Uterus (tissue), 2 donors: Measurements from ENCODE around the gene DYNC1LI1.

Source experiments
- POLR2A ChIP-seq, 2 donors: fragments of 450-650 bp; IDR thresholded peaks; one replicate each; pipeline ENCODE4 v1.6.1; 2016; ENCODE audit warnings: antibody characterized with exemption in 2 of 2, mild to moderate bottlenecking in 1 of 2, moderate library complexity in 1 of 2
- TF ChIP-seq, protein P1 (sequence below), 4 experiments: fragments of 200-600 bp in 2 of 4; fragments of 450-650 bp in 2 of 4; sonication (generic) in 2 of 4; IDR thresholded peaks; one replicate each; pipeline ENCODE4 v1.5.1; 2016 to 2019; ENCODE audit warnings: antibody characterized with exemption in 4 of 4, mild to moderate bottlenecking in 2 of 4, moderate library complexity in 1 of 4

DNA sequence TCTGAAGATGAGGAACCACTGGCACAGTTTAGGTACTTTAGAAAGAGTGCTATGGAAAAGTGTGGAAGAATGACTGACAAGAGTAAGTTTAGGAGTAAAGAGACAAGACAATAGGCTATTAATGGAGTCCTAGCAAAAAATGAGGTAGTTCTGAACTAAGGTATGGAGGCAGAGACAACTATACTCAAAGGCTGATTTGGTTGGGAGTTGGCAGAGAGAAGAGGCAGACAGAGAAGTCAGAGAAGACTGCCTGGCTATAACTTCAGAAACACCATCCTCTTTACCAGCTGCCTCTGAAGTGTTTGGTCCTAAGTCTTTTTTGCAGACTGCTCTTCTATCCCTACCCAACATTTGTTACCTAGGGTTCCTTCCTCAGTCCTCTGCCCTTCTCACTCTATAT is 19.2 kb downstream of the DYNC1LI1 start:
- TF ChIP-seq, protein P1, sequence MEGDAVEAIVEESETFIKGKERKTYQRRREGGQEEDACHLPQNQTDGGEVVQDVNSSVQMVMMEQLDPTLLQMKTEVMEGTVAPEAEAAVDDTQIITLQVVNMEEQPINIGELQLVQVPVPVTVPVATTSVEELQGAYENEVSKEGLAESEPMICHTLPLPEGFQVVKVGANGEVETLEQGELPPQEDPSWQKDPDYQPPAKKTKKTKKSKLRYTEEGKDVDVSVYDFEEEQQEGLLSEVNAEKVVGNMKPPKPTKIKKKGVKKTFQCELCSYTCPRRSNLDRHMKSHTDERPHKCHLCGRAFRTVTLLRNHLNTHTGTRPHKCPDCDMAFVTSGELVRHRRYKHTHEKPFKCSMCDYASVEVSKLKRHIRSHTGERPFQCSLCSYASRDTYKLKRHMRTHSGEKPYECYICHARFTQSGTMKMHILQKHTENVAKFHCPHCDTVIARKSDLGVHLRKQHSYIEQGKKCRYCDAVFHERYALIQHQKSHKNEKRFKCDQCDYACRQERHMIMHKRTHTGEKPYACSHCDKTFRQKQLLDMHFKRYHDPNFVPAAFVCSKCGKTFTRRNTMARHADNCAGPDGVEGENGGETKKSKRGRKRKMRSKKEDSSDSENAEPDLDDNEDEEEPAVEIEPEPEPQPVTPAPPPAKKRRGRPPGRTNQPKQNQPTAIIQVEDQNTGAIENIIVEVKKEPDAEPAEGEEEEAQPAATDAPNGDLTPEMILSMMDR (IDR thresholded peaks at IDR 0.05) = no peak
- TF ChIP-seq POLR2A (IDR thresholded peaks at IDR 0.05) = no peak
